Fibroblast of mammary gland (primary cell): ENCODE measurements around the gene IQUB.

Experiments used
- DNase-seq: peaks from one replicate; pipeline ENCODE4 v3.0.0-alpha.2; 2010; ENCODE audit warnings: low read depth
- H3K4me3 ChIP-seq: 2 replicates; pipeline ENCODE4 v1.5.1; 2011; ENCODE audit warnings: low read depth, mild to moderate bottlenecking, low read length, moderate library complexity; ENCODE audit not compliant: control insufficient read depth
- TF ChIP-seq, protein P1 (sequence below): conservative IDR thresholded peaks from 2 replicates; pipeline ENCODE4 v1.5.1; 2011; ENCODE audit warnings: low read depth, low read length, inconsistent platforms; ENCODE audit not compliant: control insufficient read depth, insufficient read depth

IQUB gene

DNA sequence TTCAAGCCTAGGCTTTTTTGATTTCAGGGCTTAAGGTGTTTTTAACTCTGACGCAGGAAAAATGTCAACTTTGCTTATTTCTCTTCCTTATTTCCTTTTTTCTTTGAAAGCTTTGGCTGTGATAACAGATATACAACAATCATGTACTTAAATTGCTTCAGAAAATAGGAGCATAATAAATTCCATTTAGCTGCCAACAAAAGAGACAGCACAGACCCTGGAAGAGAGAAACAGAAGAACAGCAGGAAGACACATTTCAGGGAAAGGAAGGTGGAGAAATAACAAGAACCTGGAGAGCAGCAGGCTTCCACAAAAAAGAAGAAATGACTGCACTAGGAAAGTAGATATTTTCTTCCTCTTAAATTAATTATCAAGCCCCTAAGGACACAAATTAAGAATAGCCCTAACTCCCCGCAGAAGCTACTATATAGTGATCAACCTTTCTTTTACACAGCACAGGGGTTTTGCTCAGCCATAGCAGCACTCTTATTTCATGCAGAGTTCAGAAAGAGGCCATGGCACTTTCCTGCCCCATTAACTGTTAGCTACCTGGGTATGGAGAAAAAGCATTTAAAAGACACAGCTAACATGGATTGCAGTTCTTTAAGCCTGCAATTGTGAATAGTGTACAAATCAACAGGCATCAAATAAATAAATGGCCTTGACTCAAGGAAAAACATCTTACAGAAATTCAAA, 61.5 kb downstream of the IQUB start:
- DNase-seq = no peak
- H3K4me3 ChIP-seq = no peak overlapping the region
- TF ChIP-seq, protein P1, sequence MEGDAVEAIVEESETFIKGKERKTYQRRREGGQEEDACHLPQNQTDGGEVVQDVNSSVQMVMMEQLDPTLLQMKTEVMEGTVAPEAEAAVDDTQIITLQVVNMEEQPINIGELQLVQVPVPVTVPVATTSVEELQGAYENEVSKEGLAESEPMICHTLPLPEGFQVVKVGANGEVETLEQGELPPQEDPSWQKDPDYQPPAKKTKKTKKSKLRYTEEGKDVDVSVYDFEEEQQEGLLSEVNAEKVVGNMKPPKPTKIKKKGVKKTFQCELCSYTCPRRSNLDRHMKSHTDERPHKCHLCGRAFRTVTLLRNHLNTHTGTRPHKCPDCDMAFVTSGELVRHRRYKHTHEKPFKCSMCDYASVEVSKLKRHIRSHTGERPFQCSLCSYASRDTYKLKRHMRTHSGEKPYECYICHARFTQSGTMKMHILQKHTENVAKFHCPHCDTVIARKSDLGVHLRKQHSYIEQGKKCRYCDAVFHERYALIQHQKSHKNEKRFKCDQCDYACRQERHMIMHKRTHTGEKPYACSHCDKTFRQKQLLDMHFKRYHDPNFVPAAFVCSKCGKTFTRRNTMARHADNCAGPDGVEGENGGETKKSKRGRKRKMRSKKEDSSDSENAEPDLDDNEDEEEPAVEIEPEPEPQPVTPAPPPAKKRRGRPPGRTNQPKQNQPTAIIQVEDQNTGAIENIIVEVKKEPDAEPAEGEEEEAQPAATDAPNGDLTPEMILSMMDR = no peak

DNA sequence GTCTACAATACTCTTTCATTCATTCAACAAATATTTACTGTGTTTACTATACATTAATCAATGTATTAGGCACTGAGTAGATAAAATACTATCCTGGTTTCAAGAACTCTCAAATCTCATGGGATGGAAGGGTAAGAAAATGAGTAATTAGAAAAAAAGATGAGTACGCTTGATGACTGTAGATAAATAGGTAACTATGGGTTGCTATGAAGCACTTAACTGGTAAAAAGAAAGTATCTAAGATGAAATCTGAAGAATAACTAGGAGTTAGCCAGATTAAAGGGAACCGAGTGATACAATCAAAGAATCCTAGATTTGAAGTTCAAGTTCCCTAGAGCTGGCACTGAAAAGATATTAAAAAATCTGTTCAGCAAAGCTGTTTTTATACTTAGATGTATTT, 62.1 kb downstream of the IQUB start:
- no peak for DNase-seq
- TF ChIP-seq, protein P1 = no peak
- H3K4me3 ChIP-seq = no peak overlapping the region

DNA sequence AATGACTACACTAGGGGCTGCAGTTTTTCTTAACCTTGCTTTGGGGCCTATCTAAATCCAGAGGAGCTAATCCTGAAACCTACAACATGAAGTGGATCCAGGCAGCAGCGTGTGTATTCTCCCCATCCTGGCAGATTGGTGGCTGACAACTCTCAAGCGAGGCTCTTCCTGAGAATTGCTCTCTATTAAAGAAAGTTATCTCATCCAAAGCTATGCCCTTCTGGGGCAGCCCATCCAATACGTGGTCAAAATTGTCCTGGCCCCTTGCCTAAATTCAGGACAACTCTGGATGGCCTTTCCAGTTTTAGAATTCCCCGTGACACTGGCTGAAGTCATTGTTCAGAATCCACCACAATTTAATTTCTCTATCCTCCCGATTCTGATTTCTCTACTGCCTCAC, 66.1 kb downstream of the IQUB start:
- H3K4me3 ChIP-seq = no peak overlapping the region
- no peak for DNase-seq
- TF ChIP-seq, protein P1 = no peak

DNA sequence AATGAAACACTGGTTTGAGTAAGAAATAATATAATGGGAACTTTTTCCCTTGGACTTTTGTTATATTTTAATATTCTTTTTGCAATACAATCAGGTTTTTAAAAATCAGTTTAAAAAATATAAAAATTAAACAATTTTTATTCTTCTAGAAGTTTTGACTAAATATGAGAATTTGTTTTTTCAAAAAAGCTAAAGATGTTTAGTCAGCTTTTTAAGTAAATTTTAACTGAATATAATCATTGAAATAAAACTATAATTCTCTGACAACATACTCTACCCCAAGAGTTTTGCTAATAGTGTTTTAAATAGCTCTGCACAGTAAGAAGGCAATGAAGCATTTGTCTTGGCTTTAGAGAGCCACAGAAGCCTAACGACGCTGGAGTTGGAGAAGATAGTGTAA, 70.5 kb downstream of the IQUB start:
- no peak for DNase-seq
- TF ChIP-seq, protein P1 = no peak

DNA sequence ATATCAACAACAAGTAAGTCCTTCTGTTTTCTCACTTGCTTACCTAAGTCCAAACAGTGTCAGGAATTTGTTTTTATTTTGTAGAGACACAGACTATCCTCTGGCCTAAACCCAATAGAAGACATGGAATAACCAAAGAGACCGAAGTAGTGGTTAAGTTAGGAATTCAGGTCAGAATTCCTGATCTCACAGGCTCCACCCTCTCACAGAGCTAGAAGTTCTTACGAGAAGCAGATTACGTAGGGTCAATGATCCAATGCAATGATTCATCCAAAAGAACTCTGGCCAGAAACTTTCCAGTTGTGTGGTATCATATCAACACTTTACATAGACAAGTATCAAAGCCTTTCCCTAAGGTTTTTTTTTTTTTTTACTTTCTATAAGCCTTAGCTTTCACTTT, 73.8 kb downstream of the IQUB start:
- no peak overlapping the region for H3K4me3 ChIP-seq
- TF ChIP-seq, protein P1 = no peak
- DNase-seq = peak; percentile 82

More for the DNA sequence above, 70.5 kb downstream of the IQUB start:
- H3K4me3 ChIP-seq = no peak overlapping the region

DNA sequence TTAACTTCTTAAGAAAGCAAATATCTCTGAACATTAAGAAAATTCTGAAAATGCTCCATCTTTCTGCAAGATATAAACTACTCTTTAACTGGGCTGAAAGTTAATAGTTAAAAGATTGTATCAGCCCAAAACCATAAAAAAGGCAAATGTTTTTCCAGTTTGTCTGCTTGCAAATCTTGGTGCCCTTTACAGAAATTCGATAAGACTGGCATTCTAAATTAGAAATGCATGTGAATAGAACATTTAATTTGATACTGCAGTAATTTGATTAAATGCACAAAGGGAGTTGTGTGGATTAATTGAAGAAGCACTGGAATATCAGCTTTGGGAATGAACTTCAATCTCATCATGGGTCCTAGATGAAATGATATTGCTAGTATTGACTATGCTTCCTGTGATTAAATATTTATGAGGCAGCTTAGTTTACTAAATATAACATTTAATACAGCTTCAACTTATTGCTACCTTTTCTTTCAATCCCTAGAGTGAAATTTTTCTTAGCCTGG, 78.4 kb downstream of the IQUB start:
- DNase-seq = no peak
- TF ChIP-seq, protein P1 = no peak
- H3K4me3 ChIP-seq = no peak overlapping the region
